Pericardium fibroblast (primary cell): ENCODE results near the gene PSMD12. TPM values are rescaled to one million over a fixed set of nuclear protein-coding genes. Genes with fewer than 3 reads are reported as not detected.

Experiments
- total RNA-seq: library from RNA; depleted of rRNA; stranded (reverse); fragments of >200 nt; gene quantifications from 2 replicates; pipeline ENCODE4 v1.2.3, GENCODE V29; 2015

PSMD12 gene
- total RNA-seq: 11.3 and 22.0 TPM in 2 replicates

GRCh38 chr17:67366193-67367157 is at the start of gene PSMD12:
Gene PSMD12 (minus strand): TSS chr17:67366577. CDS start chr17:67366519, 58 bp downstream.

GRCh38 chr17:67376737-67377487 is 10.5 kb upstream of the PSMD12 start, which contains the start of gene PITPNC1:
Gene PITPNC1 (plus strand): TSS chr17:67377281.

Other genes with a start within 250 kb of the PSMD12 start
- gene HELZ, start 121.4 kb downstream of the PSMD12 start, total RNA-seq: 22.4 and 38.2 TPM in 2 replicates
- gene PITPNC1, start 10.7 kb upstream of the PSMD12 start, total RNA-seq: 5.0 and 10.4 TPM in 2 replicates